NCI-H82 (cell line): ENCODE results near the gene RSPH4A.
"Not testable (repeated sequence)": the region's sequence is repeated elsewhere in the genome, so short reads cannot be mapped to it uniquely, and the experiment has no call there.

ENCODE experiments used
- DNase-seq: peaks from one replicate; lab custom pipeline; 2025; lab: John Stamatoyannopoulos, UW

The RSPH4A gene

DNA sequence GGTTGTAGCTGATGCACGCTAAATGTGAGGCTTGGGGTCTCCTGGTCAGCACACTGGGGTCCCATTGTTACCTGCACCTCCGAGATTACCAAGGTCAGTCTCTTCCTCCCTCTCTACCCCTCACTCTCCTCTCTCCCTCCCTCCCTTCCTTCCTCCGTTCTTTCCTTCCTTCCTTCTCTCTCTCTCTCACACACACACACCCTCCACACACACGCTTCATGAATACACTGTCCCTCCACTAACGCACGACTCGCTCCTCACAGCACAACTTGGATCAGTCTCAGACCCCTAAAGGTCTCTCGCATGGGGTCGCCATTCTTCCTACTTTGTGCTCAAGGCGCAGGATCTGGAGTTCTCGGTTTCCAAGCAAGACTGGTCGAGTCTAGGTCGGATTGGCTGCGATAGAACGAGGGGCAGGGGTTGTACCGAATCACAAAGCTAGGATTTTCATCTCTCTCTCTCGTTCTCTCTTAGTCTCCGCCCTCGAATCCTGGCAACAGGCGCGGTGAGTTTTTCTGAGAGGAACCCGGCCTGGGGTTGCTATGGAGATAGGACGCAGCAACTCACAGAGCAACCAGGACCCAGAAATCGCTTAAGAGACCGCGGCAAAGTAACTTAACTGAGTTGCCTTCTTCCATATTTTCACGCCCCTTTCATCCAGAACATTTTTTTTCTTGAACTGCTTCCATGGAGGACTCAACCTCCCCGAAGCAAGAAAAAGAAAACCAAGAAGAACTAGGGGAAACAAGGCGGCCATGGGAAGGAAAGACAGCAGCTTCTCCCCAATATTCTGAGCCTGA, at the start of gene RSPH4A:
Gene RSPH4A (plus strand): TSS at position 543 of the 800 bp plus-strand sequence. CDS start 145 bp downstream, at position 688.
- peak; percentile 54 for DNase-seq

- DNase-seq = no peak
Observed at GRCh38 chr6:116568111-116568510, 48.2 kb upstream of the RSPH4A start.

DNA sequence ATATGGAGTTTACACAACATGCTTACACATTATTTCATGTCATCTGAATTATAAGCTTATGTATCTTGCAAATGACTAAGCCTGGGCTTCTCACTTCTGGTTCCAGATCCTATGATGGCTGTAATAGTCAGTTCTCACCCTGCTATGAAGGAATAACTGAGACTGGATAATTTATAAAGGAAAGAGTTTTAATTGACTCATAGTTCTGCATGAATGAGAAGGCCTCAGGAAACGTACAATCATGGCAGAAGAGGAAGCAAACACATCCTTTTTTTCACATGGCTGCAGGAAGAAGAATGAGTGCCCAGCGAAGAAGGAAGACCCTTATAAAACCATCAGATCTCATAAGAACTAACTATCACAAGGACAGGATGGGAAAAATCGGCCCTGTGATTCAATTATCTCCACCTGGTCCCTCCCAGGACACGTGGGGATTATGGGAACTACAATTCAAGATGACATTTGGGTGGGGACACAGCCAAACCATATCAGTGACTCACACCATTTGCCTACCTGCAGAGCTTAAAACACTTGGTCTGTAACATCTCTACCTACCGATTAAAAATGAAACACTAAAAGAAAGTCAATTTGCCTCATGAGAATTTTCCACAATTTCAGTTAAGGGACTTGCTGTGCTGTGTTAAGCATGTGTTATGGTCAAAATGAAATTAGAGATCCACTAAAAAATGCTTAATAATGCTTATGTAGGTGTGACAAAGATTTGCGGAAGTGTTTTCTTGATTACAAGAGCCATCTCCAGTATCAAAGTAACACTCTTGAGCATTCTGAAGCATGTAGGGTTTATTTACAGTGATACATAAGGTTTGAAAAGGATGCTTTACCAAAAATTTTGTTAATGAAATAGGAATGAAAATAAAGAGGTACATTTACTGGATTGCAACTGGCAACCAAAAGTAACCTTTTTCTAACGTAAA, 47.2 kb upstream of the RSPH4A start:
- DNase-seq = peak; percentile 26

DNA sequence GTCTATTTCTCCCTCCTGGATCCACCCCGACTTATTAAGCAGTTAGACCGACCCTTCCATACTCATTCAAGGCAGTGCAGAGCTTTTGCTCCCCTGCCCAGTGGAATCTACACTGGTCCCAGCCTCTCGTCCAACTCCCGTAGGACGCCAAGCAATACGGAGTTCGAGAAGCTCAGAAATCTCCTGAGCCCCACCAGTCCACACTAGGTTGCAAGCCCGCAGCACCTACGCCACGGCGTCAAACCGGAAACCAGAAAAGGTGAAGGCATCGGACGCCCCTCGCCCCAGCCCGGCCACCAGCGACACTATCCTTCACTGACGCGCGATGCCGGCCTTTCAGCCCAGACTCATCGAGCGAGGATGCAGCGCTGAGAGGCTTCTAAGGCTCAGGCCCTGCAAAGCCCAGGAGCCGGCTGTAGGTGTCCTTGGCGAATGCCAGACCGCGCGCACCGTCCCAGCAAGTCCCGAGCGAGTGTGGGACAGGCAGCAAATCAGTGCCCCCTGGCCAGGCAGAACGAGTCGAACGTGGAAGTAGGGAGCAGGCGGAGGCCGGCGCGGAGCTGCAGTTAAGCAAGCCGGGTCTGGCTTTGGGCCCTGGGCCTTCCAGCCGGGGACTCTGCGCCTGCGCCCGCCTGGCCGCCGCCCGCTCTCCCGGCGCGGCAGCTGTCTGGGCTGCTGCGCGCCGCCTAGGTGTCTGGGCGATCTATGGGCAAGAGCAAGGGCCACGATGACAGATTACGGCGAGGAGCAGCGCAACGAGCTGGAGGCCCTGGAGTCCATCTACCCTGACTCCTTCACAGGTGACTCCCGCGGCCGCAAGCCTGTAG, 45.2 kb upstream of the RSPH4A start, which contains the start of gene RWDD1:
Gene RWDD1 (plus strand): TSS at position 649 of the 827 bp plus-strand sequence. CDS start 79 bp downstream, at position 728.
- DNase-seq = peak; percentile 99

- no peak for DNase-seq
Observed at GRCh38 chr6:116571683-116572000, 44.6 kb upstream of the RSPH4A start.

GRCh38 chr6:116572162-116572561, 44.1 kb upstream of the RSPH4A start:
- peak; percentile 62 for DNase-seq

DNA sequence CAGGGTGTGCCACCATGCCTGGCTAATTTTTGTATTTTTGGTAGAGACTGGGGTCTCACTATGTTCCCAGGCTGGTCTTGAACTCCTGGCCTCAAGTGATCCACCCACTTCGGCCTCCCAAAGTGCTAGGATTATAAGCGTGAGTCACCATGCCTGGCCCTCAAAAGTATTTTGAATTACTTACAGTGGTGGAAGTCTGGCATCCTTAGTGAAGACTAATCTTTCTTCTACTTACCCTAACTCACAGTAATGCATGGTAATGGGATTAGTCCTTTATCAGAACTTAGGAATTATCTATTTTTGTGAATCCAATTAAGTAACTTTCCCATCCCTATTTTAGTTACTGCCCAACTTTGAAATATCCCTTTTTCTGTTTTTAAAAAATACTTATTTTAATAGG, 41.1 kb upstream of the RSPH4A start:
- peak; percentile 93 for DNase-seq

DNA sequence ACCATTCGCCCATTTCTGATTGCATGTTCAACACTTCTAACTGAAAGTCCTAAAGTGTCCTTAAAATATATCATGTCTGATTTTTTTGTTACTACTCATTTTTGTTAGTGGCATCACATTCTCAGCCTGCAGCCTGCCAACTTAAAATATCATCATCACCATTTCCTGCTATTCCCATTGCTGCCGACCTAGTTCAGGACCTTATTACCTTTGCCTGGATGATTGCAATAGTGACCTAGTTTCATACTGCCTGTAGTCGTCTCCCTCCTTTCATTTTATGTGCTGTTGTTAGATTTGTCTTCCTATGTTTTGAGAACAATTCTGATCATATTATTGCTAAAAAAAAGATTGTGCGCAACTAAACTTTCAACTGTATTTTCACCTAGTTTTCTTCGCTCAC, 38.8 kb upstream of the RSPH4A start:
- no peak for DNase-seq

DNA sequence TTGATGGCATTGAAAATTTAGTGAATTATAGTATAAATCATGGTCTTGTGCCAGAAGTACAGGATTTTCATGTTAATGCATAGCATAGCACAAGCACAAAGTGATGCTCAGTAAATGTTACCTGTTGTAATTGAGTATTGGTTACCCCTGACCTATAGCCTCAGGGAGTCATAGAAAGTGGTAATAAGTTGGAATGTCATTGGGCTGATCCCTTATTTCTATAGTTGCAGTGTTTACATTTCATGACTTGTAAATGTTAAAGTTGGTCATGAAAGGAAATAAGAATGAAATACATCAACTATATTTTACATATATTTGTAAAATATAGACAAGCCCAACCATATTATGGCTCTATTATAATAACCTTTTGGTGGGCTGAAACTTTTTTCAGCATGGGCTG, 37.9 kb upstream of the RSPH4A start:
- DNase-seq = no peak

- no peak for DNase-seq
Observed at GRCh38 chr6:116579143-116579542, 37.1 kb upstream of the RSPH4A start.

DNA sequence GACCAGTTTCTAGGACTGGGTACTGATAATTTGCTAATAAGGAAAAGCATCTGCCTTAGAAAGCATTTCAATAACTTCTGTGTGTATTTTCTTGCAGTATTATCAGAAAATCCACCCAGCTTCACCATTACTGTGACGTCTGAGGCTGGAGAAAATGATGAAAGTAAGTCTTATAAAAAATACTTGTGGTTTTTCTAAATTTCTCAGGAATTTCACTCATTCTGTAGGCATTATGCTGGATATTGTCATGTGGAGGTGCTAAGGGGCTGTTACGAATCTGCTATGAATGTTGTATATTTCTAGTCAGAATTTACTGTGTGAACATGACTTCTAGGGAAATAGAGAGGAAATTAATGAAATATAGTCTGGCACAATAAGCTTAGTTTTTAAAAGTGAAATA, 36.1 kb upstream of the RSPH4A start:
- DNase-seq = no peak

- DNase-seq = no peak
Observed at GRCh38 chr6:116586276-116586675, 30.0 kb upstream of the RSPH4A start.

DNA sequence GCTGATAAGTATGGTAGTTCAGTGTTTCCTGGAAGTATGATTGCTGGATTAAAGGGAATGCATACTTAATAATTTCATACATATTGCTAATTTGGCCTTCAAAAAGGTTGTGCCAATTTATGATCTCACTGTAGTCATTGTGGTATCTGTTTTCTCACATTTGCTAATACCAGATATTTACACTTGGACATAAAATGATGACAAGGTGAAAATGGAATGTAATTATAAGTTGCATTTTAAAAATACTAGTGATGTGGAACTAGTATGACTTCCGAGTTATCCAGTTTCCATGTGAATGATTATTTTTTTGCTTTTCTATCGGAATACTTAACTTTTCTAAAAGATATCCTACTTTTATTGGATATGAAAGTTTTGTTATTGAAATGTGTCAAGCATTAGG, 29.5 kb upstream of the RSPH4A start:
- DNase-seq = no peak

GRCh38 chr6:116595247-116595646, 21.0 kb upstream of the RSPH4A start:
- DNase-seq = no peak

GRCh38 chr6:116596815-116597214, 19.5 kb upstream of the RSPH4A start:
- no peak for DNase-seq

DNA sequence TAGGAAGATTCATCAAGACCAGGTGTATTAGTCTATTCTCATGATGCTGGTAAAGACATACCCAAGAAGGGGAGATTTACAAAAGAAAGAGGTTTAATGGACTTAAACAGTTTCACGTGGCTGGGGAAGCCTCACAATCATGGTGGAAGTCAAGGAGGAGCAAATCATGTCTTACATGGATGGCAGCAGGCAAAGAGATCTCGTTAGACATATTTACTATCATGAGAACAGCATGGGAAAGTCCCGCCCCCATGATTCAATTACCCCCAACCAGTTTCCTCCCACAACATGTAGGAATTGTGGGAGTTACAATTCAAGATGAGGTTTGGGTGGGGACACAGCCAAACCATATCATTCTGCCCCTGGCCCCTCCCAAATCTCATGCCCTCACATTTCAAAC, 12.4 kb upstream of the RSPH4A start:
- DNase-seq = not testable (repeated sequence)

DNA sequence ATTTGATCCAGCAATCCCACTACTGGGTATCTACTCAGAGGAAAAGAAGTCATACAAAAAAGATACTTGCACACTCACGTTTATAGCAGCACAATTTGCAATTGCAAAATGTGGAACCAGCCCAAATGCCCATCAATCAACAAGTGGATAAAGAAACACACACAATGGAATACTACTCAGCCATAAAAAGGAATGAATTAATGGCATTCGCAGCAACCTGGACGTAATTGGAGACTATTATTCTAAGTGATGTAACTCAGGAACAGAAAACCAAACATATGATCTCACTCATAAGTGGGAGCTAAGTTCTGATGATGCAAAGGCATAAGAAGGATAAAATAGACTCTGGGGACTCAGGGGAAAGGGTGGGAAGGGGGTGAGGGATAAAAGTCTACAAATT, 11.4 kb upstream of the RSPH4A start:
- DNase-seq = not testable (repeated sequence)

- no peak for DNase-seq
Observed at GRCh38 chr6:116605935-116606334, 10.3 kb upstream of the RSPH4A start.

DNA sequence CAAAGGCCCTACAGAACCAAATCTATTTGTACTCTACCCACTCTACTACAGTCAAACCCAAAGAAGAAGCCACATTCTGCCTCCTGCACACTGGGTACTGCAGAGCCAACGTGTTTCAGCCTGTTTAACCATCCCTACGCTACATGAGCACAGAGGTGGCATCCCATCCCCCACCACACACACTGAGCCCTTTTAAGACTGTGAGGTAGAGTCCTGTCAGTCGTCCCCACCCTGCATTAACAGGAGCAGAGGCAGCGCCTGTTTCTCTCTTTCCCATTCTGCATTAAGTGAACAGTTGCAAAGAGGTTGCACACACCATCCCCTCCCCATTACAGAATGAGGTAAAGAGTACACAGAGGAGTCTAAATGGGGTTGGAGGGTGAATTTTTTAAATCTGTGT, 5.2 kb upstream of the RSPH4A start:
- DNase-seq = no peak

GRCh38 chr6:116616737-116617053, 416 bp downstream of the RSPH4A start:
- no peak for DNase-seq

DNA sequence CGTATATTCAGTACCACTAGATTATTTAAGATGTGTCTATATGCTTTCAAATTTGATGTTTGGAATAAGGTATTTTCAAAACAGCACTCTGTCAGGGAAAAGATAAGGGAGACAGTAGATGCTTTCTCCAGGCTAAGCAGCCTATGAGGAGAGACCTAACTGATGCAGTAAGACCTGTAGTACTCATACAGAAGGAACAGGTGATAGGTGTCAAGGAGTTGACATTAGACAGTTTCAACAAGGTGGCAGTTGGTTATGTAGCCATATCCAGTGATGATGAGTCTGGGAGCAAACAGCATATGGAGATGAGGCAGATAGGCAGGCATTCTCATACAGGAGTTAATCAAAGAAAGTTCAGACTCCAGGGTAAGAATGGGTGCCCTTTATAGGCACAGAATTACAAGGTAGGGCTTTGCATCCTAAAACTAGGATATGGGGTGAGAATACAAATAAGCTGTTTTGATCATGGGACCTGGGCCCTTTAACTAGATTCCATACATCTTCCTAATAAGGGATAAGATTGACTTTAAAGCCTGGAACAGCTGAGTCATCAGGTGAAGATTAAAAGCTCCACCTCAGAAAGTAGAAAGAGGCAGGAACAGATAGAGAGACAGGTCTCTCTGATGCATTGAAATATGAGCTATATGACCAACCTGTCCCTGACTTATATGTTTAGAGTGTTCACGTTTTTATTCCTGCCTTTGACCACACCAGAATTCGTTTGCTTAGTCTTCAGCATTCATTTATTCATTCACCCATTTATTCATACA, 7.9 kb downstream of the RSPH4A start:
- peak; percentile 39 for DNase-seq

DNA sequence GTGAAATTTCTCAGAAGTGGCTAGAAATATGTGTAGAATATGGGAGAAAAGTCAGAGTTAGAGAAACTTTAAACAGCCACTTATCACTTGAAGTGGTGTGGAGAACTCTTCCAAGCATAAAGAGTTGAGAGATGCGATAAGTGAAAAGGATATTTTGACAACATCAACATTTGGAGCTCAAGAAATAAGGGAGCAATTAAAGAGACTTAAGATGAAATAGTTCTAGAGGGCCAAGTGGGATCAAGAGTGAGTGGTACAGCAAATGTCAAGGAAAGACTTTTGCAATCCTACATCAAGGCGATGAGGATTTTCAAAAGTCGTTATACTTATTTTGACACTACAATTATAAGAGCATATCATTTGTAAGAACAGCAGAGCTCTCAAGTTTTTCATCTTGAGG, 9.6 kb downstream of the RSPH4A start:
- no peak for DNase-seq
